Measurements from ENCODE around the gene S1PR4. TPM values are rescaled to one million over a fixed set of nuclear protein-coding genes. Genes with fewer than 3 reads are reported as not detected.

Gene S1PR4
- total RNA-seq = not detected in 3 replicates

- DNase-seq (ENCODE audit: low spot score in 2 of 2, unreplicated experiment in 2 of 2) = no peak
- Mint-ChIP-seq H3K36me3 (no peaks in the 10 kb centered on the region), H3K27me3 (ENCODE audit: low read depth) (no peaks in the 10 kb centered on the region), H3K4me3 (no peak within 1 kb of the TSS), H3K9me3 (no peaks in the 10 kb centered on the region), H3K27ac (no peak within 1 kb of the TSS), H3K4me1 (no peaks in the 10 kb centered on the region)
- no peak for TF ChIP-seq CTCF (IDR thresholded peaks at IDR 0.05; ENCODE audit: unreplicated experiment)
Measured at GRCh38 chr19:3178377-3178972, at the start of gene S1PR4. Gene S1PR4, plus strand, starts transcription at chr19:3178769. Its CDS starts 24 bp downstream, at chr19:3178793.

- peaks cover 6% of the 10 kb centered on the region for H3K9me3 Mint-ChIP-seq
- no peaks in the 10 kb centered on the region for H3K4me1 Mint-ChIP-seq
- peak; percentile 54 for TF ChIP-seq CTCF (IDR thresholded peaks at IDR 0.05; ENCODE audit: unreplicated experiment)
- H3K27me3 Mint-ChIP-seq (ENCODE audit: low read depth) = no peaks in the 10 kb centered on the region
- no peak overlapping the region for H3K4me3 Mint-ChIP-seq
- H3K36me3 Mint-ChIP-seq = no peaks in the 10 kb centered on the region
- no peak for DNase-seq (ENCODE audit: low spot score in 2 of 2, unreplicated experiment in 2 of 2)
- no peak overlapping the region for H3K27ac Mint-ChIP-seq
Measured at GRCh38 chr19:3129112-3129511, 49.5 kb upstream of the S1PR4 start.

- Mint-ChIP-seq H3K4me1 (no peaks in the 10 kb centered on the region), H3K36me3 (no peaks in the 10 kb centered on the region), H3K4me3 (no peak overlapping the region), H3K9me3 (peaks cover 6% of the 10 kb centered on the region), H3K27me3 (ENCODE audit: low read depth) (no peaks in the 10 kb centered on the region), H3K27ac (no peak overlapping the region)
- DNase-seq (ENCODE audit: low spot score in 2 of 2, unreplicated experiment in 2 of 2) = no peak
- no peak for TF ChIP-seq CTCF (IDR thresholded peaks at IDR 0.05; ENCODE audit: unreplicated experiment)
Measured at GRCh38 chr19:3131168-3131567, 47.4 kb upstream of the S1PR4 start.

- no peak for DNase-seq (ENCODE audit: low spot score in 2 of 2, unreplicated experiment in 2 of 2)
- peaks cover 6% of the 10 kb centered on the region for H3K9me3 Mint-ChIP-seq
- H3K4me1 Mint-ChIP-seq = peaks cover 5% of the 10 kb centered on the region
- H3K4me3 Mint-ChIP-seq = no peak overlapping the region
- no peak for TF ChIP-seq CTCF (IDR thresholded peaks at IDR 0.05; ENCODE audit: unreplicated experiment)
- no peaks in the 10 kb centered on the region for H3K36me3 Mint-ChIP-seq
- H3K27ac Mint-ChIP-seq = peak overlapping the region; percentile 50
- no peaks in the 10 kb centered on the region for H3K27me3 Mint-ChIP-seq (ENCODE audit: low read depth)
Measured at GRCh38 chr19:3132971-3133792, 45.4 kb upstream of the S1PR4 start.

GRCh38 chr19:3133793-3134116, 44.8 kb upstream of the S1PR4 start:
- no peak for DNase-seq (ENCODE audit: low spot score in 2 of 2, unreplicated experiment in 2 of 2)
- TF ChIP-seq CTCF (IDR thresholded peaks at IDR 0.05; ENCODE audit: unreplicated experiment) = no peak
- no peaks in the 10 kb centered on the region for H3K36me3 Mint-ChIP-seq
- no peaks in the 10 kb centered on the region for H3K27me3 Mint-ChIP-seq (ENCODE audit: low read depth)
- no peak overlapping the region for H3K27ac Mint-ChIP-seq
- H3K9me3 Mint-ChIP-seq = peaks cover 3% of the 10 kb centered on the region
- no peak overlapping the region for H3K4me3 Mint-ChIP-seq
- peaks cover 5% of the 10 kb centered on the region for H3K4me1 Mint-ChIP-seq
